ENCODE results near the gene MRAP.

Gene MRAP

GRCh38 chr21:32325706-32326105 lies 27.1 kb downstream of the MRAP start:
- no peak for DNase-seq

DNA sequence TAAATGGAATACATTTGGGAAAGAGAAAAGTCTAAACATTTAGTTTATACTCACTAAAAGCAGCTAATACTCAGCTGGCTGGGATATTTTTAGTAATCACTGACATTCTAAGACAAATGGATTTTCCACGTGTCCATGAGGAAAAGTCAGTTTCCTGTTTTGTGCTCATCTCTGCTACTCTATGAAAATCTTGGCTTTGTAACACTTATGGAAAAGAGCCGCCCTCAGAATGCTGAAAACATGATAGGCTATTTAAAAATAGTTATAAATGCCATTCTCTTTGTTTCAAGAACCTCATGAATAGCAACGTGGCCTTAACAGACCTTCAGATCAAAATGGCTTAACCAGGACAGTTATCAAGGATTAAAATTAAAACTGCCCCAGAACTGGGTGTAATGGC lies 29.9 kb downstream of the MRAP start:
- DNase-seq = no peak

- DNase-seq = no peak
Observed at GRCh38 chr21:32329331-32329730, 30.7 kb downstream of the MRAP start.

GRCh38 chr21:32329776-32330175 lies 31.1 kb downstream of the MRAP start:
- DNase-seq = no peak

DNA sequence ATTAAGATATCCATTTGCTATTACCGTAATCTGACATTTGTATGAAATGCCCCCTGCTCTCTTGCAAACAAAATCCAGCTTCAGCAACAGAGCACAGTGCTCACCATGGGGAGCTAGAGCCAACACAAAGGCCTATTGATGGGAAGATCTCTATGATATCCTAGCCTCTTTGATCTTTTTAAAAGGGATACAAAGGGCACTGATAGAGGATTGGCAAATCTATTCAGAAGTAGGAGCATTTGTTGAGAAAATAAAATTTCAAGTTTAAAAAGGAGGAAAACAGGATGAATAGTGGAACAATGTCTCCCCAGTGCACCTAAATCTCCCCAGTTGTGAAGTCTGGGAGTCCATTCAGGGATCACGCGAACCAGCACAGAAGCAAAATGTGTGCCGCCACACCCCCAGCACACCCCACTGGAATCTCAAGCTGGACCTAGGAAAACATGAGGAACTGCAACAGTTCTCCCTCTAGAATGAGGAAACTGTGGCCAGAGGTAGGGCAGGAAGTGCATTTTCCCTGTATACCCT lies 32.2 kb downstream of the MRAP start:
- no peak for DNase-seq

DNA sequence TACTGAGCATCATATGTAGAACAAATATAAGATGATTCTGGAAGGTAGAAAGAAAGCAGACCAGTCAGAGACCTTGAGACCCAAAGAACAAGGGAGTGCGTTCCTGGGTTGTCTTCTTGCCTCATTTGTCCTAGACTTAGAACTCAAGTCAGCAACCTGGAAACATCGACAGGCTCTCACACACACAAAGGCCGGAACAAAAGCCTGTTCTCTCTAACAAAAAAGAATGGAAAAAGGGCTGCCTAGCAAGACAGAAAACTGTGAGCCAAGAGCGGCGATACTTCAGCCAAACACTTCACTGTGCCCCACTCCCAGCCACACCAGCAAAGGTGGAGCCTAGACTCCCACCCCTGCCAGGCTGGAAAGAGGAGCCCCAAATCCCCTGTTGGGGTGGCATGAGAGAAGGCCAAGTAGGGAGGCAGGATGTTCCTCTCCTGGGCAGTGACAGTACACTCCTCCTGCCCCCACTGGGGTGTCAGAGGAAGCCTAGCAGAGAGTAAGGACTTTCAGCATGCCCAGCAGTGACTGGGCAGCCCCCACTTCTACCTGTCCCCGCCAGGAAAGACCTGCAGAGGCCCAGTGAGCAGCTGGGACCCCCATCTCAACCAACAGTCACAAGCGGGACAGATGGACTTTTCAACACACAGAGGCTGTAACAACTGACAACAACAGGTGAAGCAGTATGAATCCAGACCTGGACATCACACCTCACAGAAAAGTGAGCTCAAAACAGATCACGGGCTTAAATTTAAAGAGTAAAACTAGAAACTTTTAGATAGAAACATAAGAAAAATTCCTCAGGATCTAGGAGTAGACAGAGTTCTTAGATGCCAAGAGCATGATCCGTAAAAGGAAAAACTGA lies 33.0 kb downstream of the MRAP start:
- no peak for DNase-seq

GRCh38 chr21:32332463-32332951 lies 33.9 kb downstream of the MRAP start:
- no peak for DNase-seq

GRCh38 chr21:32333953-32334673 lies 35.5 kb downstream of the MRAP start:
- no peak for DNase-seq

DNA sequence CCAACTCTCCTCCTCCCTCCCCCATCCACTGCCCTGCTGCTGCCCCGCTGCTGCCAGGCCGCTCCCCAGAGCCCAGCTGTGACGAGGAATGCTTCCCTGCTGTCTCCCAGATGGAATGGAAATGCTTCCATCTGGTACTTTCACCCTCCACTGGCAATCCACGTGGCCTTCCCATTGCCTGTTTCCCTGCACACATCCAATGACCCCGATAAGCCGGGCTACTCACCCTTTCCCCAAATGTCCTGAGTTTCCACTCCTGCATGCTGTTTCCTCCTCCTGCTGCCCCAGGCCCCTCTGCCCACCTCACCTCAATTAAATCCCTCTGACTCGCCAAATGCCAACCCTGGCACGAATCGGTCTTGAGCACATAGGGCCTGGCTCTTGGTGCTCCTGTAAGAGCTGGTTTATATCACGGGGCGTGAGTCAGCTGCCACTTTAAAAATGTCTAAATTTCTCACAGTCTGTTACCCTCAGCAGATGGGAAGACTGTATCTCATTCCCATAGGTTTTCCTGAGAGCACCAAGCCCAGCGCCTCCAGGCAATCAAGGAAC lies 36.4 kb downstream of the MRAP start:
- no peak for DNase-seq

- no peak for DNase-seq
Observed at GRCh38 chr21:32335601-32336575, 37.2 kb downstream of the MRAP start.

DNA sequence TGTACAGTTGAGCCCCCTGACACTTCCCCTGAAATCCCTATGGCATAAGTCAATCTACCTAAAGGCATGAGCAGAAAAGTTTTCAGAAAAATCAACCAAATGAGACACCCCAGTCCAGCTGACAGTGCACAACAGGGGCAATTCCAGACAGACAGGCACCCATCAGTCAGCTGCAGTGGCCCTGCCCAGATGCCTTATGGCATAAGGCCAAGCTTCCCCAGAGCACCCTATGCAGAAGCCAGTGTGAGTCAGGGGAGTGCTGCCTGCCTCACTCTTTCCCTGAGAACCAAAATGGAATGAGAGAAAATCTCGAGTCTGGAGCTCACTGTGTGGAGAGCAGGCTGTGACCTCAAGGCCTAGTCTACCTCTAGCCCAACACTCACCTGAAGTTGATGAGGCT lies 38.1 kb downstream of the MRAP start:
- no peak for DNase-seq

DNA sequence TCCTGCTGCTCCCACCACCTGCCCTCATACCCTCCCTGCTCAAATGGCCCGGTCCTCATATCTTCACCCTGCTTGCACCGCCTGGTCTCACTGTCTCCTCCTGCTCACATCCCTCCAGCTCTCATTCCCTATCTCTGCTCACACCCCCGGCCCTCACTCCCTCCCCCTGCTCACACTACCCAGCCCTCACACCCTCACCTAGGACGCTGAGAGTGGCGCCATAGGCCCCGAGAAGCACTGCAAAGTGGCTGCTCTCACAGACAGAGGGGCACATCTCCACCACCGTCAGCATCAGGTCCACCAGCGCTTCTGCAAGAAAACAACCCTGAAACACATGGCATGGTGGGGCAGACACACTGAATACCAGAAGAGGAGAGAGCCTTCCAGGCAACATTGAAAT lies 38.6 kb downstream of the MRAP start:
- DNase-seq = no peak

DNA sequence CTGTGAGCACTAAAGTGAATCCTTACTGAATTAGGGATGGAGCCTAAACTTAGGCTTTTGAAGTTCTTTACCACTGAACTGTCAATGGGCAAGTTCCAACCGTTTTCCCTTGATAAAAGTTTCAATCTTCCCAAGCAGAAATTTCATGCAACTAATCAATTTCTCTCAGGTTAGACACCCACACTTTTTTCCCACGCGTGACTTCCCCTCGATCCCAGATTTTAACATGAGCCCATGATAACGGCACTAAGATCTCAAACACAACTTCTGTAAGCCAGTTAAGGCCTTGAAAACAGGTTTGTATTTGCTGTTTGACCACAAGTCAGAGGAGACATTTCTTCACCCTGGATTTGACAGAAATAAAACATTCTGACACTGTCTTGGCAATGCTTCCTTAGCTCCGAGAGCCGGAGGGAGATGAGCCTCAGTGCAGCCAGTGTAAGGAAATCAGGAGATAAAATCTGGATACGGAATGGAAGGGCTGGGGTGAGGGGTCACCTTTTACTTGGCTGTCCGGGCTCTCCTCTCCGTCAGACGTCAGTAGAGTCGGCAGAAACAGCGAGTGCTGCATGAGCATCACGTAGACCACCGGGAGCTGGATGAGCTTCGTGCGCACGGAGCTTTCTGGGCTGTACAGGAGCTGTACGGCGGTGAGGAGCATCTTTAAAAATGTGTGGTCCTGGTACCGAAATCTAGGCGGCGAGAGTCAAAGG lies 39.7 kb downstream of the MRAP start:
- DNase-seq = no peak

DNA sequence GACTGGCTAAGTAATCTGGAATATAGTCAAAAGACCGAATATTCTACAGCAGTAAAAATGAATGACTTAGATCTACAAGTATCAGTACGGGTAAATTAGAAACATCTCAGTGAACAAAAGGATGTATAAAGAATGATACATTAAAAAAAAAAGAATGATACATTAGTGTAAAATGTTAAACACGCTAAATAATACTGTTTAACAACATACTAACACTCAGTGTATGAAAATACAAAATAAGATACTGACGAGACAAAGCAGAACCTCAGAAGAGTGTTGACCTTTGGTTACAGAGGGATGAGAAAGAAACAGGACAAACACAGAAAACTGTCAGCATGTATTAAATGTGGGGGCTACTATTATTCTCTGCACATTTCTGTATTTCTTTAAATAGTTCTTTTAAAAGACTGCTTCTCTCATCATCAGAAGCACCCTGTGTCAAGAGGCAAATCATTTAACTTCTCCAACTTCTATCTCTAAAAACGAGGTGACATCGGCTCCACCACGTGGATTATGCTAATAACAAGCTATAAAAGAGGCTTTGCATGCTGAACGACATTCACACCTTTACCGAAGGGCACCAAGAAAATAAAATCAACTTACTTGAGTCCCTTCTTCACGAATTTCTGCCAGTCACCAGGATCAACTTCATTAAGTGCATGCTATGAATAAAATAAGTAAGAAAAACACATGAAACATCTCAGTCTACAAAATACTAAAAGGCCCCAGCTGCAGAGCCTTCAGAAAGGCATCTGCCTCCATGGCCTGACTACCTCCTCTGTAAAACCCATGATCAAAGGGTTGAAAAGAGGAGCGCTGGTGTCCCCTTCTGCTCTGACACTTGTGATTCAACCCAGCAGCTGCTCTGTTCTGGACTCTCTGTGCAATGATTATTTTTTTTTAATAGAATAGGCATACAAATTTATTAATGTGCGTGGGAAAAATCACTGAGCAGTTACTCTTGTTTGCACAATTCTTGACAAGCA lies 42.5 kb downstream of the MRAP start:
- no peak for DNase-seq

DNA sequence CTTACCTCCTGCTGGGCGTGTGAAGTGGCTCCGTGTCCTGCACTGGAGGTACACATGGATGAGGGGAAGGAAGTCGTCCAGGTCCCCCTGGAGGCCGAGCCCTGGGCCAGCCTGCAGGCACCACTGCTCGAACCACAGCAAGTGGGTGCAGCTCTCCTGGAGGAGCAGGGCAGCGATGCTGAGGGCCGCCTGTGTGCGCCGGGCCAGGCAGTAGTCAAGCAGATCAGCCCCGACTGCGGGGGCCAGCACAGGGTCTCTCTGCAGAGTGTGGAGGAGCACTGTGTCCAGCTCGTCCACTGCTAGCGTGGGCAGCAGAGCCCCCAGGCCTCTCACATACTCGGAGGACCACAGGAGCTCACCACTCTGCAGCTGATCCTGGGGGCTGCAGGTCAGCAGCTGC lies 48.3 kb downstream of the MRAP start:
- DNase-seq = no peak

DNA sequence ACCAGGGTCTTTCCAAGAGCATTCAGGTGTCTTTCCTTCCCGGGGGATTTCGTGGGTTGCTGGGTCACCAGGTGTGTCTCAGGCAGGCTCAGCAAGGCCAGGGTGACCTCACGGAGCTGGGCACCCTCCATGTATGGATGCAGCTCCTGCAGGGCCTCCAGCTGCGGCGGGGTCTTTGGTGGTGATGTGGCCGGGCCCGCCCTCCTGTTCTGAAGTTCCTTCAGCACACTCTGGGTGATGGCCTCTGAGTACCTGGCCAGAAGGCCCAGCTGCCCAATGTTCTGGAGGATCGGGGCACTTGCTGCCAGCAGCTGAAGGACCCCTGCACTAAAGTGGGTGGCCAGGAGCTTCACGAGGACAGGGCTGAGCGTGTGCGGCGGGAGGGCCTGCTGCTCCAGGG lies 48.7 kb downstream of the MRAP start:
- no peak for DNase-seq

GRCh38 chr21:32347977-32348376 lies 49.3 kb downstream of the MRAP start:
- DNase-seq = no peak

DNA sequence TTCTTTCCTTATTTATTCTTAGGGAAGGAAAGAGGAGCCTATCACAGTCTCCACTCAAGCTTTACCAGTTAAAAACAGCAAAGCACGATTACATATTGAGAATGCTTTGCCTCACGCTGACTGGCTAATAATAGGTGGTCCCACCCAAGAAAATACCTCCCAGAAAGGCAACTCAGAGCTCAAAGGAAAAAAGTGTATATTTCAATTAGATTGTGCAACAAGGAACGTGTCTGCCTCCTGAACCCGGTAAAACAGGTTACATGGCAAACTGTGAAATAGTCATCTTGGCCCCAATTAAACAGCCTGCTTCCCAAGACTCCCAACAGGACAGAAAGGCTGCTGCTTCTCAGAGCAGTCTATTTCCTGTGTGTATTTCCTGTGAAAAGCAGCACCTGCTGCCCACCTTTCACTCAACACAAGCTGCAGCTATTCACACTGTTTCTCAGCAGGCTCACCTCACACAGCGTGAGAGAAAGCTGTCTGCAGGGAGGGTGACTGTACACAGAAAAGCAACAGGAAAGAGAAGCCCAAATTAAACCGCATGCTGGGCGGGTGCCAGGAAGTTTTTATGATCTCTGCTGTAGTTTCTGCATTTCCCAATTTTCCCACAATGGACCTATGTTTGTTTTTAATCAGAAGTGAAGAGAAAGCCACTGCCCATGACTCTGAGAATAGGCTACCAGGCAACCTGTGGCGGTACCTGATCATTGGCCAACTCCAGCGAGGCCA lies 50.1 kb downstream of the MRAP start:
- DNase-seq = no peak

- no peak for DNase-seq
Observed at GRCh38 chr21:32349333-32349944, 50.8 kb downstream of the MRAP start.

Data from SHP77 (cell line).